HG03520 (cell line): ENCODE results near the gene BCAM.

Experiments
- ATAC-seq: cut with Tn5 transposase; IDR thresholded peaks from one replicate; pipeline ENCODE4 v1.9.1; 2021; ENCODE audit warnings: mild to moderate bottlenecking, moderate library complexity; ENCODE audit not compliant: unreplicated experiment

The BCAM gene

DNA sequence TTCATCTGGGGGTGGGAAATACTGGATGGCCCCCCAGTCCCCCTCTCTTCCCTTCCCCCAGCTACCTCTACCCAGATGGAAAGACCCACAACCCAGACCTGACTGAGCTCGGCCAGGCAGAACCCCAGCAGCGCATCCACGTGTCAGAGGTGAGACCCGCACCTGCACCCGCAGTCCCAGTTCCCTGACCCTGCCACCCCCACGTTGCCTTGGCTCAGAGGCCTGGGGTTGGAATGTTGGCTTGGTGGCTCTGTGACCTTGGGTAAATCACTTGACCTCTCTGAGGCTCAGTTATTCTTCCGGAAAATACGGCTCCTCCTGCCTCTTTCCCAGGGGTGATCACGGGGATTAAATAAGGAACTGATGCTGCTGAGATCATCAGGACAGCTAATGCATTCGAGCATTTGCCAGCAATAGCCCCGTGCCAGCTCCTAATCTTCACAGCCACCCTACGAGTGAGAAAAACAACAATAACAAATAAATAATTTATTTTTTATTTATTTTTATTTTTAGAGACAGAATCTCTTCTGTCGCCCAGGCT is 18.9 kb upstream of the BCAM start:
- no peak for ATAC-seq

DNA sequence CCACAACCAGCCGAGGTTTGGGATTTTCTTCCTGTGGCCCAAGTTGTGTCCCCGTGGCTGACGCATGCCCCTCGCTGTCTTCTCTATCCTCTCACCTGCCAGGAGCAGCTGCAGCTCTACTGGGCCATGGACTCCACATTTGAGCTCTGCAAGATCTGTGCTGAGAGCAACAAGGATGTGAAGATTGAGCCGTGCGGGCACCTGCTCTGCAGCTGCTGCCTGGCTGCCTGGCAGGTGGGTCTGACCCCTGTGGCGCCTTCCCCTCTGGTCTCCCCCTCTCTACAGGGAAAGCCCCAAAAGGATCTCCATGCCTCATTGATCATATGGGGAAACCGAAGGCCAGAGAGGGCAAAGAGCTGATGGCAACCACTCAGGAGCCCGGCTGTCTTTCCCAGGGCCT is 16.6 kb upstream of the BCAM start:
- no peak for ATAC-seq

DNA sequence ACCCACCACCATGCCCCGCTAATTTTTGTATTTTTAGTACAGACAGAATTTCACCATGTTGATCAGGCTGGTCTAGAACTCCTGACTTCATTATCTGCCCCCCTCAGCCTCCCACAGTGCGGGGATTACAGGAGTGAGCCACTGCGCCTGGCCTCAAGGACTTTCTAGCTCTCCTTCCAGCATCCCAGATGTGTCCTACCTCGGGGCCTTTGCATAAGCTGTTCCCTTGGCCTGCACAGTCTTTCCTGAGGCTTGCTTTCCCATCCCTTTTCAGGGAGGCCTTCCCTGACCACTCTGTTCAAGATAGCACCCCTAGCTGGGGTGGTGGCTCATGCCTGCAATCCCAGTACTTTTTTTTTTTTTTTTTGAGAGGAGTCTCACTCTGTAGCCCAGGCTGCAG is 14.3 kb upstream of the BCAM start:
- ATAC-seq: no peak

DNA sequence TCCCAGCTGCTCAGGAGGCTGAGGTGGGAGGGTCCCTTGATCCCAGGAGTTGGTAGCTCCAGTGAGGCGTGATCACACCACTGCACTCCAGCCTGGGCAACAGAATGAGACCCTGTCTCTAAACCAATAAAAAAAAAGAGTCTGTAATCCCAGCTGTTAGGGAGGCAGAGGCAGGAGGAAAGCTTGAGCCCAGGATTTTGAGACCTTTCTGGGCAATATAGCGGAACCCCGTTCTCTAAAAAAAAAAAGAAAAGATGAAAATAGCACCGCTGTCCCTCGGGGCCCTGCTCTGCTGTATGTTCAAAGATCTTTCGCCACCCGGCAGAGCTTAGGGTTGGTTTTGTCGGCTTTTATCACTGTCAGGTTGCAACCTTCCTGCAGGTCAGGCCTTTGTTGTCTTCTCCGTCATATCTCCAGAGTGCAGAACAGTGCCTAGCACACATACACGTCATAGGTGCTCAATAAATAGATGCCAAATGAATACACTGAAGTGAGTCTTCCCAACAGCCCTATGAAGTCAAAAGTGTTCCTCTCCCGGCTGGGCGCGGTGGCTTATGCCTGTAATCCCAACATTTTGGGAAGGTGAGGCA is 13.4 kb upstream of the BCAM start:
- ATAC-seq: no peak

DNA sequence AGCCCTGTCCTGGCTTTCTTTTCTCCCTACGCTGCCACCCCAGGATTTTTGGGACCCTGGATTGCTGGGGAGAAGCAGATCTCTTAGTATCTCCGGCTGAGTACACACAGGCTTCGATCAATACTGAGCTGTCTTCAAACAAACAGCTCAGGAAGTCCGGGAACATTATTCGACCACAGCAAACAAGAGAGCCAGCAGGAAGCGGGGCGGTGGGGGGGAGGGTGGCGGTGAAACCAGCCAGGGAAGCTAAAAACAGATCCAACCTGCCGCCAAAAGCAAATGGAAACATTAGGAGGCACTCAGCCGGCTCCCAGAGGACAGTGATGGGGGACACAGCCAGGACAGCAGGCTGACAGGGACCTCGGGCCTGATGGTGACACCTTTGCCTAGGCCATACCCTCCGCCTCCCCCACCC is 12.2 kb upstream of the BCAM start:
- ATAC-seq: no peak

DNA sequence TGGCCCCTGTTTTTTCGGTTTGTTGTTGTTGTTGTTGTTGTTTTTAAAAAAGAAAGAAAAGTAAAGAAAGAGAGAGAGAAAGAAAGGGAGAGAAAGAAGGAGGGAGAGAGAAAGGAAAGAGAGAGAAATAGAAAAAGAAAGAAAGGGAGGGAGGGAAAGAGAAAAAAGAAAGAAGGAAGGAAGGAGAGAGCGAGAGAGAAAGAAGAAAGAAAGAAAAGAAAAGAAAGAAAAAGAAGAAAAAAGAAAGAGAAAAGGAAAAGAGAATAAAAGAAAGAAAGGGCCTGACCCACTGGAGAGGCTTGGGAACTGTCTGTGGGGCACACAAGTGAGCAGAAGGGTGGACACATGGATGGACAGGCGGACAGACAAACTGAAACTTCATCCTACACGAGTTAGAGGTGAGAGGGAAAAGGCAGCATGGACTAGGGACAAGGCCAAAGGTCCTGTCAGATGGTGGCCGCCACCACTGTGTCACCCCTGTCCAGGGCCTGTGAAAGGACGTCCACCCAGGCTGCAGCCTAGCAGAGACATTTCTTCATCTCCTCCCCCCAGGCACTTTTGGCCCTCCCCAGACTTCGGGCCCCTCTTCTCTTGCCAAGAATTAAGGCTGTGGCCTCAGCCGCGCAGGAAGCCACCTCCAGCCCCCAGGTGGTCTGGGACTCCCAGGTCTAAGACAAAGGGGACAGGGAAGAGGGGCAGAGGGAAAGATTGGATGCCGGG is 9.1 kb upstream of the BCAM start:
- no peak for ATAC-seq

DNA sequence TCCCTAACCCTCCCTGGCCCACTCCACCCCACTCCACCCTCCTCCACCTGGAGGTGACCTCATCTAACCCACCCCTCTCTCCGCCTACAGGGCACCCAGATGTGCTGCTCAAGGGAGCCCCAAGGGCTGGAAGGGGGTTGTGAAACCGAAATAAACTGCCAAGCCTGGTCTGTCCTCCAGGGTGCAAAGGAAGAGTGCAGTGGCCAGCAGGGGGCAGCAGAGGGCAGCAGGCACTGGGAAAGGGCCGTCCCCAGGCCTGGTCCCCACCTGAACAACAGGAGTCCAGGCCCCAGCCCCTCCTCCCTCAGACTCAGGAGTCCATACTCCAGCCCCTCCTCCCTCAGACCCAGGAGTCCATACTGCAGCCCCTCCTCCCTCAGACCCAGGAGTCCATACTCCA is 8.4 kb upstream of the BCAM start:
- no peak for ATAC-seq

DNA sequence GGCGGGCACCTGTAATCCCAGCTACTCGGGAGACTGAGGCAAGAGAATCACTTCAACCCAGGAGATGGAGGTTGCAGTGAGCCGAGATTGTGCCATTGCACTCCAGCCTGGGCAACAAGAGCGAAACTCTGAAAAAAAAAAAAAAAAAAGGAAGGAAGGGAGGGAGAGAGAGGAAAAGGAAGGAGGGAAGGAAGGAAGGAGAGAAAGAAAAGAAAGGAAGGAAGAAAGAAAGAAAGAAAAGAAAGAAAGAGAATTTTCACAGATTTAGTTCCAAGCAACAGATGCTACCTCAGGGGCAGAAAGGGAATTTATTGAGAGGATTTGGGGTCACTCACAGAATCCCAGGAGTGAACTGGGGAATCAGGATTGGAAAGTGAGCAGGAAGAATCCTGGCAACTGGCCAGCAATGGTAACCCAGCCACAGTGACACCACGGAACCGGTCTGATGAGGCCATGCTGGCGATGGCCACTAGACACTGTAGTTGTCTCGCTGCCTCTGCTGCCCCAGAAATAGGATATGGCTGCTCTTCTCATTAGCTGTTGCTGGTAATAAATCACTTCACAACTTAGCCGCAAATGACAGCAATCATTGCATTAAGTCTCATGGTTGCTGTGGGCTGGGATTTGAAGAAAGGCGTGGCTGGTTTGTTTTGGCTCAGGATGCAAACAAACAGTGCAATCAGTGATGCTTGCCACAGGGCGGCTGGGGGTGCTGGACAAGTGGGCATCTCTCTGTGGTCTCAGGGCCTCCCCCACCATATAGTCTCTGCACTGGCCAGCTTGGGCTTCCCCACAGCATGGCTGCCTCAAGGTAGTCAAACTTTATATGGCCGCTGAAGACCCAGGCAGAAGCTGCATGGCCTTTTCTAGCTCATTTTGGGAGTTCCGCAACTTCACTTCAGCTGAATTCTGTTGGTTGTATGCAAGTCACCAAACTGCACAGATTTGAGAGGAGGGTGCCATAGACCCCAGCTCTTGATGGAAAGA is 5.2 kb upstream of the BCAM start:
- ATAC-seq: no peak

DNA sequence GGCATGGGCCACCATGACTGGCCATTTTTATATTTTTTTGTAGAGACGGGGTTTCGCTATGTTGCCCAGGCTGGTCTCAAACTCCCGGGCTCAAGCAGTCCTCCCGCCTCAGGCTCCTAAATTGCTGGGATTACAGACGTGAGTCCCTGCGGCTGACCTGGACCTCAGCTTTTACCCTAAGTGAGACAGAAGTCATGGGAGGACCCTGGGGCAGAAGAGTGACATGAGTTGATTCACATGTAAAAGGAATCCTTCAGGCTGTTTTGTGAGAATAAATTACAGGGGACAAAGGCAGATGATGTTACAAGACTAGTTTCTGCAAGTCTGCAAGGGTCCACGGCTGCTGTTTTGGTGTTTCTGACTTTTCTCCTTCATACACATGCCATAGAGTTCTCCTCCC is 2.6 kb upstream of the BCAM start:
- ATAC-seq: no peak

DNA sequence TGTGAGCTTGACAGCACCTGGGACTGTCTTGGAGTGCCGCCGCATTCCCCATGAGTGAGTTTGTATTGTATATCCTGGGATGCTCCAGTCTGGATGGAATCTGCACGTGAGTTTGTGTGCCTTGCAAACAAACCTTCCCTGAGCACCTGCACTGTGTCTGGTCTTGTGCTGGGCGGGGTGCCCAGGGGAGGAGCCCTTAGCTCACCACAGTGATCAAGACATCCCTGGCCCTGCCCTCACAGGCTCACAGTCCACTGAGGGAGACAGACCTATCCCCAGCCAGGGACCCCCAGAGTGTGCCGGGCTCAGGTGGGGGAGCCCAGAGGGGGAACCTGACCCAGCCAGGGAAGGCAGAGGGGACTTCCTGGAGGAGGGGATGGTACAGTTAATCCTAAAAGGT is 1.7 kb upstream of the BCAM start:
- ATAC-seq: no peak

DNA sequence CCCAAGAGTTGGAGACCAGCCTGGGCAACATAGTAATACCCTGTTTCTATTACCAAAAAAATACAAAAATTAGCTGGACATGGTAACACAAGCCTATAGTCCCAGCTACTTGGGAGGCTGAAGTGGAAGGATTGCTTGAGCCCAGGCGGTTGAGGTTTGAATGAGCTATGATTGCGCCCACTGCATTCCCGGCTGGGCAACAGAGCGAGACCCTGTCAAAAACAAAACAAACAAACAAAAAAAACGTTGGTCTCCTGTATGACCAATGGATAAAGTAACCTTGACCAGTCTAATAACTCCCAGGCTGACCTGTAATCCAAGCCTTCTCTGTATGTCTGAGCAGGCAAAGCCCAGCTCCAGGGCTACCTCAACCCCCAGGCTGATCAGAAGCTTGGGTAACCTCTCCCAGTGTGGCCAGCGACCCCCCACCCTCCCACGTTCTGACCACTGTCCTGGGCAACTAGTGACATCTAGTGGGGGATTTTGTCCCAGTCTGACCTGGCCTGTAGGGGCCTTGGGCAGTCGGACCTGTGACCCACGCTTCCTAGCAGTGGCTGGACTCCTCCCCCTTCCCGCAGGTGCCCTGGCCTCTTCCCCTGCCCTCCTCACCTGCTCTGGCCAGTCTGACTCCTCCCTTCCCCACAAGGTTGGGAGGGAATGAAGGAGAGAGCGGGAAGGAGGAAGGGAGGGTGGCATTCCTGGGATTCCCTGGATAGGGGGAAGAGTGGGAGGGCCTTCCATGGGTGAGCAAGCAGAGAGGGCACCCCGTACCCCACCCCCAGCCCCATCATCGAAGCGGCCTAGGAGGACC is 1.0 kb upstream of the BCAM start:
- ATAC-seq: no peak

DNA sequence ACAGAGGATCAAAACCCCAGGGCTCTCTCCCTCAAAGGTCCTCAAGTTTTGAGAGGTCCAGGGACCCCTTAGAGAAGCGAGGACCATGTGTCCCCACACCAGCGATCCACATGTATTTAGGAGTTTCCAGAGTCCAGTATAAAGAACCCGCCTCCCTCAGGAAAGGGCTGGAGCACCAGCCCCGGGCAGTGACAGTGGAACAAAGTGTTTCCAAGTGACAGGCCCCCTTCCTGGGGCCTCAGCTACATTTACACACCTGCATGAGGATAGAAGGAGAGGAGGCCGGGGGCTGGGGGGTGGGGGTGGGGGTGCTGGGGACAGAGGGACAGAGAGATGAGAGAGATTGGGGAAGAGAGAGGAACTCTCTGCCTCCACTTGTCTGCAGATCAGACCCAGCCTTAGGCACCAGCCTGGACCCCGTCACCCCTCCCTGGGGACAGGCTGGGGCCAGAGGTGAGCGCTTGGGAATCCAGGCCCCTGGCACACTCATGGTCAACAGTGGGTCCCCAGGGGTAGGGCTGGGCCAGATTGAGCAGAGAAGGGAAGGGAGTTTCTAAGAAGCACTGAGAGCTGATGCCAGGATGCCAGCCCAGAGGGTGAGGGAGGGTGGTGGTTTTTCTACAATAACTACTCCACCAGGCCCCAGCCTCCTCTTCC is 802 bp downstream of the BCAM start:
- ATAC-seq: no peak

DNA sequence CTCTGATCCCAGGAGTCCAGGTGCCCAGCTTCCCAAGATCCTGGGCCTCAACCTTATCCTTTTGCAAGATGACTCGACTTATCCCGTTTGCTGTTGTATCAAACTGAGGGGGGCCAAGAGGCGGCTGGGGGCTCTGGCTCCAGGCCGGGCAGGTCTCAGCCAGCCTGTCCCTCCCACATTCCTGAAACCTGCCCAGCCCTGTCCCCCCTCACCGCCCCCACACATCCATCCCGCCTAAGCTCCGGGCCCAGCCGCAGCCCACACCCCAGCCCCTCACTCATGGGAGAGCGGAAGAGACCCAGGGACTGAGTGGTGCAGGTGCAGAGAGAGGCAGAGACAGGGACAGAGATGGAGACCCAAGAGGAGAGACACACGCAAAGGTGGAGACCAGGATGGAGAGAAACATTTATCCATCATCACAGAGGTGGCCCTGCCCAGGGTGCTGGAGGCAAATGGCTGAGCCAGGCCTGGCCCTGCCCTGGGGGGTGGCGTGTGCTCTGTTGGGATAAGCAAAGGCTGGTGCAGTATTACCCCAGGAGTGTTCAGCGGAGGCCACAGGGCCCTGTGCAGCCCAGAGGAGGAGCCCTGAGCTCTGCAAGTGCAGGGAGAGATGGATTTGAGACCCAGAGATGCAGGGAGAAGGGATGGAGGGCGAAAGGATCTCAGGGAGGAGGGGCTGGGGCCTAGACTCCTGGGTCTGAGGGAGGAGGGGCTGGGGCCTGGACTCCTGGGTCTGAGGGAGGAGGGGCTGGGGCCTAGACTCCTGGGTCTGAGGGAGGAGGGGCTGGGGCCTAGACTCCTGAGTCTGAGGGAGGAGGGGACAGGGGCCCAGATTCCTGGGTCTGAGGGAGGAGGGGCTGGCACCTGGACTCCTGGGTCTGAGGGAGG is 1.6 kb downstream of the BCAM start:
- no peak for ATAC-seq

DNA sequence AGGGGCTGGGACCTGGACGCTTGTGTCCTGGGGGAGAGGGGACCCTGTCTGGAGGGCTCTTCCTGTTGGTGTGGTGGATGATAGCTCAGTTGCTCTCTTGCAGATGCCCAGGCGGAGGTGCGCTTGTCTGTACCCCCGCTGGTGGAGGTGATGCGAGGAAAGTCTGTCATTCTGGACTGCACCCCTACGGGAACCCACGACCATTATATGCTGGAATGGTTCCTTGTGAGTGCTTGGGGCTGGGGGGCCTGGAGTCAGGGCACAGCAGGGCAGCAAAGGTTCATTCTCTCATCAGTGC is 2.2 kb downstream of the BCAM start:
- ATAC-seq: no peak

DNA sequence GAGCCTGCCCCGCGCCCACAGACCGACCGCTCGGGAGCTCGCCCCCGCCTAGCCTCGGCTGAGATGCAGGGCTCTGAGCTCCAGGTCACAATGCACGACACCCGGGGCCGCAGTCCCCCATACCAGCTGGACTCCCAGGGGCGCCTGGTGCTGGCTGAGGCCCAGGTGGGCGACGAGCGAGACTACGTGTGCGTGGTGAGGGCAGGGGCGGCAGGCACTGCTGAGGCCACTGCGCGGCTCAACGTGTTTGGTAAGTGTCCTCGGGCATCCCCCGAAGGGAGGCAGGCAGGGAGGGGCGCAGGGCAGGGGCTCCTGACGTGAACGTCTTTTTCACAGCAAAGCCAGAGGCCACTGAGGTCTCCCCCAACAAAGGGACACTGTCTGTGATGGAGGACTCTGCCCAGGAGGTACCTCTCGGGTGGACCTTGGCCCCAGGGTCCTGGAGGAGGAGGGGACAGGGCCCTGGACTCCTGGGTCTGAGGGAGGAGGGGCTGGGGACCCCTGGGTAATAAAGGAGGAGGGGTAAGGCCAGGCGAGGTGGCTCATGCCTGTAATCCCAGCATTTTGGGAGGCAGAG is 3.3 kb downstream of the BCAM start:
- no peak for ATAC-seq

DNA sequence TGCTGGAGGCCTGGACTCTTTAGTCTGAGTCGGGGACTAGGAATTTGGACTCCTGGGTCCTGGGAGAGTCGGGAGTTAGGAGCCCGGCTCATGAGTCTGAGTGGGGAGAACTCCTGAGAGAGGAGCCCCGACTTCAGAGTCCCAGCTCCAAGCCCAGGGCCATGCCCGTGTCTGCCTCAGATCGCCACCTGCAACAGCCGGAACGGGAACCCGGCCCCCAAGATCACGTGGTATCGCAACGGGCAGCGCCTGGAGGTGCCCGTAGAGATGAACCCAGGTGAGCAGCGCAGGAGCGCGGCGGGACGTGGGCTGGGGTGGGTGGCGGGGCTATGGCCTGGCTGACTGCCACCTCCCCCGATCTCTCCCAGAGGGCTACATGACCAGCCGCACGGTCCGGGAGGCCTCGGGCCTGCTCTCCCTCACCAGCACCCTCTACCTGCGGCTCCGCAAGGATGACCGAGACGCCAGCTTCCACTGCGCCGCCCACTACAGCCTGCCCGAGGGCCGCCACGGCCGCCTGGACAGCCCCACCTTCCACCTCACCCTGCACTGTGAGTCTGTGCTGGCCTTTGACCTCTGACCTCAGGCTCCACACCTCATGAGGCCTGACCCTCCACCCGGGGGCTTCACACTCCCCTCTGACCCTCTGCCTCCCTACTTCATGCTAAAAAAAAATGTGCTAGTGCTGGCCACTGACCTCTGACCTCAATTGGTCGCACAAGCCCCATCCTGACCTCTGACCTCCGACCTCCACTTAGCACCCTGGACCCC is 4.4 kb downstream of the BCAM start:
- ATAC-seq: no peak

DNA sequence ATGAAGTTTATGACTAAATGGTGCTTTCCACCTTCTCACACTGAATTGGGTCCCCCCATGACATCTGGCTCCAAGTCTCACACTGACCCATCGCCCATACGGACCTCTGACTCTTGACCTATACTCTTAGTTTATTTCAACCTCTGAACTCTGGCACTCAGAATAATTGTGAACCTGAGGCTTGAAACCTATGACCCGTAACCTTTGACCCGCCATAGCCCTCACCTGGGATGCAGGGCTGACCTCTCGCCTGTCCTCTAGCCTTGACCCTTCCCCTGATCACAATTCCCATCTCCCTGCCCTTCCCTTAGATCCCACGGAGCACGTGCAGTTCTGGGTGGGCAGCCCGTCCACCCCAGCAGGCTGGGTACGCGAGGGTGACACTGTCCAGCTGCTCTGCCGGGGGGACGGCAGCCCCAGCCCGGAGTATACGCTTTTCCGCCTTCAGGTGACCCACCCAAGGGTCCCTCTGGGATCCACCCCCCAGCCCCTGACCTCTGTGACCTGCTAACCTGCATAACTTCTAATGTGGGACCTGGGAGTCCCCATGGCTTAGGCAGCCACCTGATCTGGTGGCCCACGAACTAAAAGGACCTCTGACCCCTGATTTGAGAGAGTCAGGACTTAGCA is 5.1 kb downstream of the BCAM start:
- no peak for ATAC-seq

DNA sequence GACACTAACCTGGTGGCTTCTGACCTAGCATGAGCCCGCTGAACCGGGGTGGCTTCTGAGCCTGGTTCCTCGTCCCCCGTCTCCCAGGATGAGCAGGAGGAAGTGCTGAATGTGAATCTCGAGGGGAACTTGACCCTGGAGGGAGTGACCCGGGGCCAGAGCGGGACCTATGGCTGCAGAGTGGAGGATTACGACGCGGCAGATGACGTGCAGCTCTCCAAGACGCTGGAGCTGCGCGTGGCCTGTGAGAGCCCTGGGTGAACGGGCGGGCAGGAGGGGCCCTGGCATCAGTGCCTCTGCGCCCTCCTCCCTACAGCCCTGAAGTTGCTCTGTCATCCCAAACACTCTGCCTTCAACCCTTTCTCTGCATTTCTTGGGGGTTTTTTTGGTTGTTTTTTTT is 5.6 kb downstream of the BCAM start:
- ATAC-seq: no peak
